ENCODE measurements around the gene ASB10.

- no peak for TF ChIP-seq CTCF (IDR thresholded peaks at IDR 0.05)
- no peak for TF ChIP-seq POLR2AphosphoS5 (IDR thresholded peaks at IDR 0.05; ENCODE audit: low read depth, low read length)
- no peak for TF ChIP-seq REST (IDR thresholded peaks at IDR 0.05; ENCODE audit: insufficient read depth in 1 of 2, low read depth in 2 of 2, low read length in 1 of 2)
- no peak for TF ChIP-seq SIN3A (IDR thresholded peaks at IDR 0.05; ENCODE audit: borderline replicate concordance, insufficient read depth, low read depth, low read length)
Measured at GRCh38 chr7:151187409-151188251, 580 bp upstream of the ASB10 start.

Measured in Panc1 (cell line).